Cardiac muscle cell (in vitro differentiated cells and primary cell): ENCODE data around the gene ITGB2. TPM values are rescaled to one million over a fixed set of nuclear protein-coding genes. Genes with fewer than 3 reads are reported as not detected.

Source experiments
- DNase-seq, 2 donors: peaks; one replicate each; pipeline versions ENCODE4 v3.0.0 to v3.0.0-alpha.2; 2010 to 2017; ENCODE audit warnings: low read depth in 1 of 2, low spot score in 1 of 2
- H3K27ac ChIP-seq: fragments of 200-600 bp; sonication (generic); 2 replicates; pipeline ENCODE4 v1.5.1; 2016
- H3K27me3 ChIP-seq: fragments of 200-600 bp; sonication (generic); 2 replicates; pipeline ENCODE4 v1.6.0; 2016; ENCODE audit warnings: control low read depth
- H3K36me3 ChIP-seq: fragments of 200-600 bp; sonication (generic); 2 replicates; pipeline ENCODE4 v1.5.1; 2016; ENCODE audit warnings: control low read depth
- H3K4me1 ChIP-seq: fragments of 200-600 bp; sonication (generic); 2 replicates; pipeline ENCODE4 v1.8.1; 2017; ENCODE audit warnings: low read depth, mild to moderate bottlenecking, mixed run types
- H3K4me3 ChIP-seq: fragments of 200-600 bp; sonication (generic); 2 replicates; pipeline ENCODE4 v1.5.1; 2016; ENCODE audit warnings: mild to moderate bottlenecking
- H3K9me3 ChIP-seq: fragments of 200-600 bp; sonication (generic); 2 replicates; pipeline ENCODE4 v1.5.1; 2017; ENCODE audit warnings: low read depth, mild to moderate bottlenecking, control low read depth
- polyA plus RNA-seq: library from polyadenylated mRNA; unstranded; fragments of >200 nt; fragmentation: Nextera tagmentation; extraction: Ambion mirVana; gene quantifications from 2 replicates; pipeline ENCODE4 v1.2.1, GENCODE V29; 2016
- total RNA-seq: library from RNA; depleted of rRNA; stranded (reverse); fragments of >200 nt; gene quantifications from 2 replicates; pipeline ENCODE4 v1.2.3, GENCODE V29; 2016
- TF ChIP-seq, protein P1 (sequence below): IDR thresholded peaks from 2 replicates; pipeline ENCODE4 v1.5.1; 2012; ENCODE audit warnings: low read depth, mild to moderate bottlenecking, low read length

The ITGB2 gene
- total and polyA plus RNA-seq, 2 experiments from 2014 or later = 0.27 to 0.57 TPM

DNA sequence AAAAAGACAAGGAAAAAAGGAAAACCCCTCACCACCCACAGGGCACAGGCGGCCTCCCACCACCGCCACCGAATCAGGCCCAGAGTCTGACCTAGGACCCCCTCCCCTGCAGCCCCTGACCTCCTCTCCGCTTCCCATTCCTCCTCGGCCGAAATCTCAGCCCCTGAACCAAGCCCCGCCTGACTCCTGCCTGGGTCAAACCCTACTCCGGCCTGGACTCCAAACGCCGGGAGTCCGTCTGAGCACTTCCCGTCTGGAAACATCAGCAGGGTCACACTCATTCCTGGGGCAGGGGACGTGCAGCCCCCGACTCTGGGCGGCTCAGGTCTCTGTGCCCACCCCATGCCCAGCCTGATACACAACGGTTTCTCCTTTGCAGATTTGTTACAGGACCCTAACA is 76.4 kb downstream of the ITGB2 start:
- Histone ChIP-seq H3K4me1 (no peaks in the 10 kb centered on the region), H3K36me3 (peaks cover 6% of the 10 kb centered on the region), H3K27me3 (no peaks in the 10 kb centered on the region), H3K4me3 (no peak overlapping the region), H3K9me3 (no peaks in the 10 kb centered on the region), H3K27ac (no peak overlapping the region)
- no peak for DNase-seq
- TF ChIP-seq, protein P1, sequence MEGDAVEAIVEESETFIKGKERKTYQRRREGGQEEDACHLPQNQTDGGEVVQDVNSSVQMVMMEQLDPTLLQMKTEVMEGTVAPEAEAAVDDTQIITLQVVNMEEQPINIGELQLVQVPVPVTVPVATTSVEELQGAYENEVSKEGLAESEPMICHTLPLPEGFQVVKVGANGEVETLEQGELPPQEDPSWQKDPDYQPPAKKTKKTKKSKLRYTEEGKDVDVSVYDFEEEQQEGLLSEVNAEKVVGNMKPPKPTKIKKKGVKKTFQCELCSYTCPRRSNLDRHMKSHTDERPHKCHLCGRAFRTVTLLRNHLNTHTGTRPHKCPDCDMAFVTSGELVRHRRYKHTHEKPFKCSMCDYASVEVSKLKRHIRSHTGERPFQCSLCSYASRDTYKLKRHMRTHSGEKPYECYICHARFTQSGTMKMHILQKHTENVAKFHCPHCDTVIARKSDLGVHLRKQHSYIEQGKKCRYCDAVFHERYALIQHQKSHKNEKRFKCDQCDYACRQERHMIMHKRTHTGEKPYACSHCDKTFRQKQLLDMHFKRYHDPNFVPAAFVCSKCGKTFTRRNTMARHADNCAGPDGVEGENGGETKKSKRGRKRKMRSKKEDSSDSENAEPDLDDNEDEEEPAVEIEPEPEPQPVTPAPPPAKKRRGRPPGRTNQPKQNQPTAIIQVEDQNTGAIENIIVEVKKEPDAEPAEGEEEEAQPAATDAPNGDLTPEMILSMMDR = no peak

DNA sequence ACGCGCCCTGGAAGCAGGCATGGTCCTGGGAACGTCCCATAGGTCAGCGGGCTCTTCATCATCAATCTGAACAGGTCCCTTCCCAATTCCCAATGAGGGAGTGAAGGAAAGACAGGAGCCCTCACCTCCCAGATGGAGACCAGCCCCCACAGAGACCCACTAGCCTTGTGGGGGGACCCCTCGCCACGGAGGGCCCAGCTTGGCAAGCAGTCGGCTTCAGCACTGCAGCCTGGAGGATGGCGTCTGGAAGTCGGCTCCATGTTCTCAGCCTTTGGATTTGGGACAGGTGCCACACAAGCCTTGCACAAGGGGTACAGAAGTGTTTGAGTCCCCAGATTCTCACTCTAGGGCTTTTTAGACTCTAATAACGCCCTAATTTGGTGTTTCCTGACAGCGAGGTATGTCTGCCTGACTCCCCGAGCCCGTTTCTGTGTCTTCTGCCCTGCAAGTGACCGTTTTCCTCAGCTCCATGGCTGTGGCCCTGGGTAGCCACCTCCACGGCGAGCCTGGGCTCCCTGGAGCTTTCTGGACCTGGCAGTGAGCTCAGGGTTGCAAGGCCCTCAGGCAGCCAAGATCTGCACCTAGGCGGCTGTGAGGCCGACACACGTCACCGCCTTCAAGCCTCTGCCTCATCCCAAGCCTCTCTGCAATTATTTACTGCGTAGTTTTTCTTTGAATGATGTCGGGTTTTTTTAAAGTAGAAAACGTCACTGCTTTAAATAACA is 77.8 kb downstream of the ITGB2 start:
- TF ChIP-seq, protein P1 = no peak
- DNase-seq = no peak
- no peak overlapping the region for H3K4me3 ChIP-seq
- no peak overlapping the region for H3K27ac ChIP-seq
- H3K4me1 ChIP-seq = no peaks in the 10 kb centered on the region
- H3K36me3 ChIP-seq = no peaks in the 10 kb centered on the region
- H3K9me3 ChIP-seq = no peaks in the 10 kb centered on the region
- no peaks in the 10 kb centered on the region for H3K27me3 ChIP-seq

DNA sequence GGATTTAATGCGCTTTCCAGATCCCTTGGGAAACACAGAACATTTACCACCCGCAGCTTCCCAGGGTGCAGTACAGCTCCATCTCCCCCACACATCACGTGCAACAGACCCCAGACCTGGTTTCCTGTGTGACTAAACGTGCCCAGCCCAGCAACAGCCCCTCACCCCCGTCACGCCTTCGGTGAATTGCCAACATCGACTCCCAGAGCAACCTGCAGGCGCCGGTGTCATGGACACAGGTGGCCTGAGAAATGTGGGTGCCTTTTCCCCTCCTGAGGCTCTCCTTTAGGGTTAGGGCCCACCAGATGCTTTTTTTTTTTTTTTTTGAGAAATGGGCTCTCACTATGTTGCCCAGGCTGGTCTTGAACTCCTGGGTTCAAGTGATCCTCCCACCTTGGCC is 78.6 kb downstream of the ITGB2 start:
- Histone ChIP-seq H3K27me3 (no peaks in the 10 kb centered on the region), H3K27ac (no peak overlapping the region), H3K36me3 (no peaks in the 10 kb centered on the region), H3K4me3 (no peak overlapping the region), H3K4me1 (no peaks in the 10 kb centered on the region), H3K9me3 (no peaks in the 10 kb centered on the region)
- TF ChIP-seq, protein P1 = no peak
- no peak for DNase-seq

DNA sequence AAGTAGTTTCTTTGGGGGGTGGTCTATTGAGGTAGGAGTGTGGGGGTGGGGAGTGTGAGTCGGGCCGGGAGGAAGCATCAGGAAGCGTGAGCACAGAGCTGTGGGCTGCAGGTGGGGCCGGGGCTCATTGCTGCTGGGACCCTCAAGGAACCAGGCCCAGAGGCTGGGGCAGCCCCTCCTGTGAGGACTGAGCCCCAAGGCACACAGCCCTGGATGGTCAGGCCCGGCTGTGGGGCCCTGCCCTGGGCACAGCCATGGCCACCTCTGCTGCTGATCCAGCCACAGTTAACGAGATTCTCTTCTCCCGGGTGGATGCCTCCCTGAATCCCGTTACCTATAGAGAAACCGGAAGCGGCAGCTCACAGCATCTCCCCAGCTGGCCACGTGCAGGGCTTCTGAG is 79.9 kb downstream of the ITGB2 start:
- no peak overlapping the region for H3K27ac ChIP-seq
- DNase-seq = no peak
- H3K27me3 ChIP-seq = no peaks in the 10 kb centered on the region
- TF ChIP-seq, protein P1 = no peak
- H3K36me3 ChIP-seq = no peaks in the 10 kb centered on the region
- no peak overlapping the region for H3K4me3 ChIP-seq
- H3K4me1 ChIP-seq = no peaks in the 10 kb centered on the region
- H3K9me3 ChIP-seq = no peaks in the 10 kb centered on the region

DNA sequence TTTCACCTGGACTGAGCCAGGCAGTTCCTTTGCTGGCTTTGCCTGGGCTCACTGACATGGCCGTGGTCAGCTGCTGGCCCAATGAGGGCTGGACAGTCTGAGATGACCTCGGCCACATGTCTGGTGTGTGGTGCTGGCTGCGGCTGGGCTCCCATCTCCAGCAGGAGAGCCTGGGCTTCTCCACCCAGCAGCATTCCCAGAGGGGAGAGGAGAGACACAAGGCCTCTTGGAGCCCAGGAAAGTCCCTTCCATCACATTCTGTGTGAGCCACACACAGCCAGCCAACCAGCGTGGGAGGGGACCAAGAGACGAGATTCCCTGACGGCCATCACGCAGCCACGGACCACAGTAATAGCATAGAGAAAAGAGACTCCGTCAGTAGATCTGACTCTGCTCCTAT is 81.7 kb downstream of the ITGB2 start:
- no peaks in the 10 kb centered on the region for H3K36me3 ChIP-seq
- no peaks in the 10 kb centered on the region for H3K9me3 ChIP-seq
- H3K4me1 ChIP-seq = no peaks in the 10 kb centered on the region
- no peak overlapping the region for H3K27ac ChIP-seq
- no peak for DNase-seq
- no peak overlapping the region for H3K4me3 ChIP-seq
- TF ChIP-seq, protein P1 = no peak
- H3K27me3 ChIP-seq = no peaks in the 10 kb centered on the region
